SH-SY5Y (cell line): ENCODE results near the gene UST.

Source experiments
- GATA2 ChIP-seq: IDR thresholded peaks from 2 replicates; pipeline ENCODE4 v1.6.1; 2011; ENCODE audit warnings: mild to moderate bottlenecking, low read depth, low read length
- GATA3 ChIP-seq: IDR thresholded peaks from 2 replicates; pipeline ENCODE4 v1.6.1; 2011; ENCODE audit warnings: low read depth, mild to moderate bottlenecking, low read length, moderate library complexity

The UST gene

GRCh38 chr6:148750838-148751792 is 4.3 kb downstream of the UST start:
- TF ChIP-seq GATA2, result no peak
- no peak for TF ChIP-seq GATA3

GRCh38 chr6:148751793-148752170 is 5.0 kb downstream of the UST start:
- TF ChIP-seq GATA2 (no peak), GATA3 (no peak)

DNA sequence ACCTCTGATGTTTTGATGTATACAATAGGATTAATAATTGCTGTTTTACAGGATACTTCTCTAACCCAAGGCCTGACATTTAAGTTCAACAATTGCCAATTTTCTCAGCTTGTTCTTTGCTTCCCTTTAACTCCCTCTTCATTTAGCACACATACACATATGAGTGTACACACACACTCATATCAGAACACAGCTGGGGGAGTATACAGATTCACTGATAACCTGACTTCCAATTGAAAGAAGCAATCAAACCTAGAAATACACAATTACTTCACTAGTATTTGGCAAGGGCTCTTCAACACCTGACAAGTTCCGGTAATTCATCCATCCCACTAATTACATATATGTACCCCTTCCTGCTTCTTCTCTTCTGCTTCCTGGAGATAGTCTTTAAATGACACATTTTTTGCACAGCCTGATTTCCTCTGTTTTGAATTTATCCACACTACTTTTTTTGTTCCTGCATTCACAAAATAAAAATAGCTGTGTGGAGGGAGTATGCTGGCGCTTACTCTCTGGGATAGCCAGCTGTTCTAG is 11.2 kb downstream of the UST start:
- TF ChIP-seq GATA3, result no peak
- no peak for TF ChIP-seq GATA2

GRCh38 chr6:148758492-148758891 is 11.7 kb downstream of the UST start:
- TF ChIP-seq GATA2, result no peak

DNA sequence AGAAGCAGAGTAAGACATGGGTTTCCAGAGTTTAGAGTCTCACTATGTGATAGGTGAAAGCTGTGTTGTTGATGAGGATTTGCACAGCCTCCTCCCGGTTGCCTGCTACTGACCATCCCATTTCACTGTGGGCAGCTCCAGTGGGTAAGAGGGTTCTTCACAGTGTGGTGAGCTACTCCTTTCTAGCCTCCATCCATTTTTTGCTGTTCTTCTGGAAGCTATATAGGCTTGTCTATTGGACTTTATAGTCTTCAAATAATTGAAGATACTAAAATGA is 13.4 kb downstream of the UST start:
- TF ChIP-seq GATA3 (no peak), GATA2 (no peak)

- no peak for TF ChIP-seq GATA3
- no peak for TF ChIP-seq GATA2
These were observed 14.0 kb downstream of the UST start for GRCh38 chr6:148760568-148761526.

DNA sequence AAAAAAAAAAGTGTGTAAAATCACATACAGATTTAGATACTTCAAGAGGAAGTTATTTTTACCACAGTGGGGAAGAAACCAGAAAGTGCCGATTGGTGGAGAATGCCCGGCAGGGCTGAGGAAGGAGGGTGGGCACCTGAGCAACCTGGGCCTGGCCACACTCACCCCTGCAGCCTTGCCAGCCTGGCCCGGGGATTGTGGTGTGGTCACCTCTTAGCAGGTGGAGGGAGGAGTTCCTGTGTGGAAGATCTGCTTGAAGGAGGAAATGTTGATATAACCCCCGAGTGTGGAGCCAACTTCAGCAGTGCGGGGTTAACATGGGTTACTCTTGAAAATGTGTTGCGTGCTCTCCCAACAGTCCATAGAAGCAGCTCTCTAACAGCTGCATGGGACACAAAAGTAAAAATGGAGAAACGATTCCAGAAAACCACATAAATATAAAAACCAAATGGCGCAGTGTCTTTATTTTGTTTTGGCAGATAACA is 14.7 kb downstream of the UST start:
- no peak for TF ChIP-seq GATA3

GRCh38 chr6:148762231-148762630 is 15.4 kb downstream of the UST start:
- no peak for TF ChIP-seq GATA3
- no peak for TF ChIP-seq GATA2

- no peak for TF ChIP-seq GATA3
- no peak for TF ChIP-seq GATA2
These were observed 19.3 kb downstream of the UST start for GRCh38 chr6:148765898-148766808.

GRCh38 chr6:148768646-148769270 is 21.9 kb downstream of the UST start:
- no peak for TF ChIP-seq GATA2
- no peak for TF ChIP-seq GATA3

DNA sequence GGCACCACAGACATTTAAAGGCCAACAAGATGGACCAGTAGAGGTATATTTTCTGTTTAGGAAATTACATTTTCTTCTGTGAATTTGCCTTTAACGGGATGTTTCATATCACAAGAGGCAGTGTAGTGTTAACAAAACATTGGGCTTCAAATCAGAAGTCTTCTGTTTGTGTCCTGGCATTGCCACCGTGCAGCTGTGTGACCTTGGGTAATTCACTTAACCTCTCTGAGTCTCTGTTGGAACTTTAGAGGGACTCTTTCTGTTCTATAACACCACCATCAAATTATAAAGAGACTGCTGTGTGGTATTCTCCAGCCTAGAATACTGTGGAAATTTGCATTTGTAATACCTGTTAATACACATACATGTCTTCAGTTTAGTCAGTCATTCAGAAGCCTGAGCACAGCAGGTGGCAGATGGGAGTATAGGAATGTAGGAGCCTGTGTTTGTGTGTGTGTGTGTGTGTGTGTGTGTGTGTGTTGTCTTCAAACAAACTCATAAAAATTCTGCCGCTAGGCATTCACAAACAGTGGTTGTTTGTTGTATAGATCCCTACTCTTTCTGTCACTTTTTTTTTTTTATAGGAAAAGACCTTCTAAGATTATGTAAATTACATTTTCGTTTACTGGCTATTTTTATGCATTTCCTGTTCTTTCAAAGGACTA is 22.6 kb downstream of the UST start:
- TF ChIP-seq GATA2, result no peak
- TF ChIP-seq GATA3, result no peak

GRCh38 chr6:148770408-148771211 is 23.8 kb downstream of the UST start:
- TF ChIP-seq GATA2 (no peak), GATA3 (no peak)
